ENCODE measurements around the gene CELSR3.

CELSR3 gene

DNA sequence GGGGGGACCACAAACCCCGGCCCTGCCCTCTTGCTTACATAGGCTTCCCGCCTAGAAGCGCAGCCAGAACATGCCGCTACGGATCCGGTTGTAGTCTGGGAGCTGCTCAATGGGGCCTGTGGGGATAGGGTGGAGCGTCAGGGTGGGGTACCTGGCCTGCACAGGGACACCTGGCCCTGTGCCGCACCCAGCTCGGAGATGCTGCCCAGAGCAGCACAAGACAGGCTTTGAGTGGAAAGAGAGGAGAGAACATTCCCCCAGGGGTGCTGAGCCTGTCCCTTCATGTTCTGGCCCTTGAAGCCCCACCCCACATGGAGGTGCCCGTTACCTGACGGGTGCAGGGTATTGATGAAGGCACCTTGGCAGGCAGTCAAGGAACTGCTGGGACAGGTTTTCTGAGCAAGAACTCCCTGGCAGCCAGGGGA, 63.6 kb downstream of the CELSR3 start:
- no peak overlapping the region for H3K4me3 ChIP-seq (ENCODE audit: extremely low read depth, insufficient read depth, low read length, poor library complexity, severe bottlenecking)
- 92 to 94% methylated on average over 8 to 11 of the region's 11 CpGs for WGBS, 2 experiments (ENCODE audit: insufficient coverage in 2 of 2)
- no peaks in the 10 kb centered on the region for H3K9me3 ChIP-seq (ENCODE audit: control insufficient read depth, low read length)
- H3K27ac ChIP-seq (ENCODE audit: low read depth, low read length, severe bottlenecking): peak overlapping the region; percentile 98
- H3K36me3 ChIP-seq (ENCODE audit: control insufficient read depth, insufficient read depth, low read length): peaks cover 67% of the 10 kb centered on the region
- peaks cover 52% of the 10 kb centered on the region for H3K4me1 ChIP-seq (ENCODE audit: control insufficient read depth, insufficient read depth, low read length, poor library complexity, severe bottlenecking)

DNA sequence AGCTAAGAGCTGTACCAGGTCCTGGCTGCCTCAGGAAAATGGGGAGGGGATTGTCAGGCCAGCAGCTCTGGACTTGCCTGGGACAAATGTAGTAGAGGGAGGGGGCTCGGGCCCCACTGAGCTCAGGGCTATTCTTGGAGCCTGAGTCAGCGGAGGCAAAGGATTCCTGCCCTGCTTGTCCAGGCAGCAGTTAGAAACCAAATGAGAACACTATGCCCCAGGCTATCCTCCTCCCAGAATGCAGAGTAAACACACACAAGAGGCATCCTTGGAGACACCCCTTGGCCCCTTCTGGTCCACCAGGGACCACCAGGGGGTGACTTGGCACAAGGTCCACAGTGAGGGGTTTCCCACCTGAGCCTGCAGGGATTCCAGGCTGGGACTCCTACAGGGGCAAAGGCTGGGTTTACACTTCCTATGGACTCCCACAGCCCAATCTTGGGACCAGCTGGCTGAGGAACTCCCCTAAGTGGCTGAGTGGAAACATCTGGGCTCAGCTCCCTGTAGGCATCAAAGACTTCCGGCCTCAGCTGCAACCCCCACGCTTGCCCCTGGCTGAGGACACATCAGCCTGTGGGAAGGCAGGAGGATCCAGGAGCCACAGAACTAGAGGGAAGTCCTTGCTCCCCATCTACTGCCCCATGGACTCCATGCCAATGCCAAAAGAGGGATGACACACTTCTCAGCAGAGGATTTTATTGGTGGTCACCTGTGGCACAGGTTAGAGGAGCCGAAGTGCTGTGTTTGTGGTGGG, 64.2 kb downstream of the CELSR3 start:
- Histone ChIP-seq H3K9me3 (ENCODE audit: control insufficient read depth, low read length) (no peaks in the 10 kb centered on the region), H3K4me3 (ENCODE audit: extremely low read depth, insufficient read depth, low read length, poor library complexity, severe bottlenecking) (no peak overlapping the region), H3K4me1 (ENCODE audit: control insufficient read depth, insufficient read depth, low read length, poor library complexity, severe bottlenecking) (peaks cover 52% of the 10 kb centered on the region), H3K36me3 (ENCODE audit: control insufficient read depth, insufficient read depth, low read length) (peaks cover 61% of the 10 kb centered on the region), H3K27ac (ENCODE audit: low read depth, low read length, severe bottlenecking) (peak overlapping the region; percentile 98)
- 70 to 89% methylated on average over 3 to 4 of the region's 5 CpGs for WGBS, 2 experiments (ENCODE audit: insufficient coverage in 2 of 2)

DNA sequence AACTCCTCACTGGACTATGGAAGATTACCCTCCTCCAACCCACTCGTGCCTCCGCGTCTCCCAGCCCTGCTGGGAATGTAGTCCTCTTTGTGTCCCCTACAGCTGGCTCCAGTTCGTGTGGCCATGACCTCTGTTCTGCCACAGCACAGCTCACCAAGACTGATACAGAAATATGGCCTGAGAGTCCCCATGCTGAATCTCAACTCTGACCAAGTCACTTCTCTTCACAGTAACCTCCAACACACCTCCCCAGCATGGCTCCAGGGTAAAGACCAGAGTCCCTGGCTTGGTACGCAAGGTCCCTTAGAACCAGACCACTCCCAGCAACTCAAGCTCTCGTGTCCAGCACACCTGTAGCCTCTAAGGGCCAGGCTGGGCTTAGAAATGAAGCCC, 65.3 kb downstream of the CELSR3 start:
- H3K4me1 ChIP-seq (ENCODE audit: control insufficient read depth, insufficient read depth, low read length, poor library complexity, severe bottlenecking): peaks cover 55% of the 10 kb centered on the region
- no peaks in the 10 kb centered on the region for H3K9me3 ChIP-seq (ENCODE audit: control insufficient read depth, low read length)
- H3K36me3 ChIP-seq (ENCODE audit: control insufficient read depth, insufficient read depth, low read length): peaks cover 53% of the 10 kb centered on the region
- 95 to 98% methylated on average over 6 of the region's 6 CpGs for whole genome bisulfite sequencing, 2 experiments (ENCODE audit: insufficient coverage in 2 of 2)
- H3K27ac ChIP-seq (ENCODE audit: low read depth, low read length, severe bottlenecking): peak overlapping the region; percentile 98
- H3K4me3 ChIP-seq (ENCODE audit: extremely low read depth, insufficient read depth, low read length, poor library complexity, severe bottlenecking): no peak overlapping the region

DNA sequence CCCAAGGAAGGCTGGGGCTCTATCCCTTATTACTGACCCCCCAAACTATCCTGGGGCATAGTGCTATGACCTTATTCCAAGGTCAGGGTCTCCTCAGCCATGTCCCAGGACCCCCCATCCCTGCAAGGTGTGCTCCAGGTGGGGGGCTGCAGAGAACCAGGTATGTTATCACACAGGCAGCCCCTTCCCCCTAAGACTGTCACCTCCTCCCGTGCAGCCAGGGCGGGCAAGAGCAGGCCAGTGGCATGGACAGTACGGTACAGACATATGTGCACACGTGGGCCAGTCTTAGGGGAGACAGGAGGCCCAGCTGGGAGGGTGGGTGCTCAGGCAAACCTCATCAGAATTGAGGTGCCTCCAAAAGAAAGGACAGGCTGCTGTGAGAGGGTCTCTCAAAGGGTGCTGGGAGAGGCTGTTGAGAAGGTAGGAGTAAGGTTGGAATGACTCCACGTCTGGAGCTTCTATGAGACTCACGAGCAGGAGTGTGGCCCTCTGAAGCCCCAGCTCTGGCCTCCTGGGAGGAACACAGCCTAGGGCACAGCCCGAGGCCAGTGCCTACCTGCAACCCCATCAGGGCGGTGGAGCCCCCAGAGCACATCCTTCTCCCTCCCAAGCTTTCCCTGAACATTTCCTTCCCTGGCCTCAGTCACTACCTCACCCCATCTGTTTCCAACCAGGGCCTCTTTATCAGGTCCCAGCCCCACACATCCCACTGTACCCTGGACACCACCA, 65.8 kb downstream of the CELSR3 start:
- no peak overlapping the region for H3K4me3 ChIP-seq (ENCODE audit: extremely low read depth, insufficient read depth, low read length, poor library complexity, severe bottlenecking)
- peaks cover 51% of the 10 kb centered on the region for H3K36me3 ChIP-seq (ENCODE audit: control insufficient read depth, insufficient read depth, low read length)
- WGBS, 2 experiments (ENCODE audit: insufficient coverage in 2 of 2): 91 to 92% methylated on average over 3 to 4 of the region's 8 CpGs
- H3K9me3 ChIP-seq (ENCODE audit: control insufficient read depth, low read length): no peaks in the 10 kb centered on the region
- H3K4me1 ChIP-seq (ENCODE audit: control insufficient read depth, insufficient read depth, low read length, poor library complexity, severe bottlenecking): peaks cover 55% of the 10 kb centered on the region
- peak overlapping the region; percentile 98 for H3K27ac ChIP-seq (ENCODE audit: low read depth, low read length, severe bottlenecking)

DNA sequence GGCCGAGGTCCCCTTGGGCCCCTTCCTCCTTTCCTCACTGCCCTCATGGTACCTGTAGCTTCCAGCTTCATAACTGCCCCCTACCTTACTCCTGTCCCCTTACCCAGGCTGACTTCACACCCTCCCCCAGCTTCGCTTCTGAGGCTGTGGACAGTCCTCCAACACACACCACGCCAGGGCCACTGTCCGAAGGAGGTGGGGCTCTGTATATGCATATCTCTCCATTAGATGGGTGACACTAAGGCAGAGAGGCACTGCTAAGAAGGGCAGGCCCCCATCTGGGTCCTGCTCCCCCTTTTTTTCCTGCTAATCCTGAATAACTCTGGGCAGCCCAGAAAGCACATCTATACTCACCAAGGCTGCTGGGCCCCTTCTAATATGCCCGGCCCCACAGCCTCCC, 66.5 kb downstream of the CELSR3 start:
- Histone ChIP-seq H3K9me3 (ENCODE audit: control insufficient read depth, low read length) (no peaks in the 10 kb centered on the region), H3K27ac (ENCODE audit: low read depth, low read length, severe bottlenecking) (peak overlapping the region; percentile 84), H3K4me3 (ENCODE audit: extremely low read depth, insufficient read depth, low read length, poor library complexity, severe bottlenecking) (no peak overlapping the region), H3K4me1 (ENCODE audit: control insufficient read depth, insufficient read depth, low read length, poor library complexity, severe bottlenecking) (peaks cover 55% of the 10 kb centered on the region), H3K36me3 (ENCODE audit: control insufficient read depth, insufficient read depth, low read length) (peaks cover 47% of the 10 kb centered on the region)
- 74 to 87% methylated on average over 3 of the region's 5 CpGs for WGBS, 2 experiments (ENCODE audit: insufficient coverage in 2 of 2)

DNA sequence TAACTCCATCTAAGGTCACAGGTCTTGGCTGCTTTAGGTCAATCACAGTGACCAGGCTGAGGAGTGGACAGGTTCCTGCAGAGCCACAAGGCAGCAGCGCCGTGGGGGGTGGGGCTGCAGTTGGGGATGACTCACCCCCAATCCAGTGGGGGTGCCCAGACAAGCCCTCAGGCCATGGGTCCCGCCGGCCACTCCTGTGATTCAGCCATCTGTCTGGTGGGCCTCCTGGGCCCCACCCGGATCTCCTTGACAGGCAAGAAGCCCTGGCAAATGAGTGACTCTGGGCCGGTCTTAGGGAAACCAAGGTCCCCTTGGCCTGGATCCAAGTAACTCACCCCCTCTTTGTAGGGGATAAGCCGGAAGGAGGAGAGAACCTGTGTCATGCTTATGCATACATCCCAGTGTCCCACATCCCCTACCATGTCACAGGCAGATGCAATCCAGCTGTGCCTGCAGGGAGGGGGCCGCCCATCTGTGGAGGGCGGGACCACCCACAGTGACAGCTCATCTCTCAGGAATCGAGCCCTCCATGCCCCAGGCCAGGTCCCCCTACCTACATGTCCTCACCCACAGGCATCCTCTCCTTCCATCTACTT, 67.1 kb downstream of the CELSR3 start:
- Histone ChIP-seq H3K36me3 (ENCODE audit: control insufficient read depth, insufficient read depth, low read length) (peaks cover 42% of the 10 kb centered on the region), H3K4me3 (ENCODE audit: extremely low read depth, insufficient read depth, low read length, poor library complexity, severe bottlenecking) (no peak overlapping the region), H3K9me3 (ENCODE audit: control insufficient read depth, low read length) (no peaks in the 10 kb centered on the region), H3K27ac (ENCODE audit: low read depth, low read length, severe bottlenecking) (peak overlapping the region; percentile 84), H3K4me1 (ENCODE audit: control insufficient read depth, insufficient read depth, low read length, poor library complexity, severe bottlenecking) (peaks cover 55% of the 10 kb centered on the region)
- WGBS, 2 experiments (ENCODE audit: insufficient coverage in 2 of 2): 15 to 26% methylated on average over 5 to 7 of the region's 10 CpGs

DNA sequence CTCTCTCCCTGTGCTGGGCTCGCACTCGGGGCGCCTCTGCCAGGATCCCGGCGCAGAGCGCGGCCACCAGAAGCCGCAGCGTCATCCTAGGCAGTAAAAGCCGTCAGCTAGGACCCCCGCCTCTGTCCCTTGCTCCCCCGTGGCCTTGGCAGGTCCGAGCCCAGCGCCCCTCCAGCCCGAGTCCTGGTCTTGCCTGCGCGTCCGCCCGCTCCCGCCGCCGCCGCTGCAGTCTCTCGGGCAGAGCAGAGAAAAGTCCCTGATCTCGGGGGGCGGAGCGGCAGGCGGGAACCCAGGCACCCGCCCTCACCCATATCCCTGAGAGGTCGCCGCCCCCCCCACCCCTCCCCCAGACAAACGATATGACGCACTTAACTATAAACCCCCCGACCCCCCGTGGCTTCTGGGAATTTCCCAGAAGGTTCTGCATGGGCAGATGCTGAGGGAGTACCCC, 67.6 kb downstream of the CELSR3 start, which contains the start of gene COL7A1:
TSS of gene COL7A1 (minus strand) at position 255 of the 451 bp plus-strand sequence. CDS start at position 85, 170 bp downstream.
- WGBS, 2 experiments (ENCODE audit: insufficient coverage in 2 of 2): 11 to 13% methylated on average over 17 to 27 of the region's 35 CpGs
- Histone ChIP-seq H3K36me3 (ENCODE audit: control insufficient read depth, insufficient read depth, low read length) (peaks cover 42% of the 10 kb centered on the region), H3K4me3 (ENCODE audit: extremely low read depth, insufficient read depth, low read length, poor library complexity, severe bottlenecking) (peak within 1 kb of the TSS; percentile 32), H3K9me3 (ENCODE audit: control insufficient read depth, low read length) (no peaks in the 10 kb centered on the region), H3K4me1 (ENCODE audit: control insufficient read depth, insufficient read depth, low read length, poor library complexity, severe bottlenecking) (peaks cover 55% of the 10 kb centered on the region), H3K27ac (ENCODE audit: low read depth, low read length, severe bottlenecking) (peak within 1 kb of the TSS; percentile 84)

DNA sequence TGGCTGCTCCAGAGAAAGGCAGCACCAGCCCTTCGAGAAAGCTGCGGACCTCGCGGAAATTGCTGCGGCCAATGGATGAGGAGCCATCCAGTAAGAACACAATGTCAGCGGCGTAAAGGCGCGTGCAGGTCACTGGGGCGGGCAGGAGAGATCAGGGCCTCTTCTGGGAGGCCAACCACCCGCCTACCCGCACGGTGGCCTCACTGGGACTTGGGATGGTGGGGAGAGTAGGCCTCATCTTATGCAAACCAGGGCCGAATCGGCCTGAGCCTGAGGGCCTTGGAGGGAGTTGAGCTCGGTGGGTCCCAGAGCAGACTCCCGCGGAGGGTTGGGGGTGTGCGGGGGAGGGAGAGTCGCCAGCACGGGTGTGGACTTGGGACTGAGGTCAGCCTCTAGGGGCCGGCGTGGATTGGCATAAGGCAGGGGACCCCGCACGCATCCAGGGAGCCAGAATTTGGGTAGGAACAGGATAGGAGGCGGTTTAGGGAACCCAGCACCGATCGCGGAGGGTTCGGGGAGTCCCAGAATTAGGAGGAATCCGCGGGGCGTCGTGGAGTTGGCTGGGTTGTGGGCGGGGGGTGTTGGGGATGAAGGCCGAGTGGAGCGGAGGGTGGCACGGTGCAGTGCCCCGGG, 68.2 kb downstream of the CELSR3 start:
- Histone ChIP-seq H3K9me3 (ENCODE audit: control insufficient read depth, low read length) (no peaks in the 10 kb centered on the region), H3K4me1 (ENCODE audit: control insufficient read depth, insufficient read depth, low read length, poor library complexity, severe bottlenecking) (peaks cover 49% of the 10 kb centered on the region), H3K36me3 (ENCODE audit: control insufficient read depth, insufficient read depth, low read length) (peaks cover 39% of the 10 kb centered on the region), H3K27ac (ENCODE audit: low read depth, low read length, severe bottlenecking) (peak overlapping the region; percentile 84), H3K4me3 (ENCODE audit: extremely low read depth, insufficient read depth, low read length, poor library complexity, severe bottlenecking) (peak overlapping the region; percentile 32)
- WGBS, 2 experiments (ENCODE audit: insufficient coverage in 2 of 2): 32 to 36% methylated on average over 30 to 38 of the region's 39 CpGs

DNA sequence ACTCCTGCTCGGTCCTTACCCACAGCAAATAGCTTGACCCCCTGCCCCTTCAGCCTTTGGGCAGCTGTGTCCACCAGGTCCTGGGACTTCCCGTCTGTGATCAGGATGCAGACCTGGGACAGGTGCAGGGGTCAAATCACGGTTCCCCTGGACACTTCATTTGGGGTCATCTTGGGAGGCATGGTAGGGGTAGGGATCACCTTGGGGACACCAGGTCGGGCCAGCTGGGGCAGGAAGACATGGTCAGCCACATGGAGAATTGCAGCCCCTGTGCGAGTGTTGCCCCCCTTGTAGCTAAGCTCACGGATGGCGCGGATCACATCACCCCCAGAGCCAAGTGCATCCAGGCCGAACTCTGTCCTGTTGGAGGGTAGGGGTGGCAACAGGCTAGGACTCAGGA, 69.3 kb downstream of the CELSR3 start:
- H3K36me3 ChIP-seq (ENCODE audit: control insufficient read depth, insufficient read depth, low read length): peaks cover 33% of the 10 kb centered on the region
- H3K27ac ChIP-seq (ENCODE audit: low read depth, low read length, severe bottlenecking): no peak overlapping the region
- 92 to 95% methylated on average over 8 of the region's 9 CpGs for WGBS, 2 experiments (ENCODE audit: insufficient coverage in 2 of 2)

DNA sequence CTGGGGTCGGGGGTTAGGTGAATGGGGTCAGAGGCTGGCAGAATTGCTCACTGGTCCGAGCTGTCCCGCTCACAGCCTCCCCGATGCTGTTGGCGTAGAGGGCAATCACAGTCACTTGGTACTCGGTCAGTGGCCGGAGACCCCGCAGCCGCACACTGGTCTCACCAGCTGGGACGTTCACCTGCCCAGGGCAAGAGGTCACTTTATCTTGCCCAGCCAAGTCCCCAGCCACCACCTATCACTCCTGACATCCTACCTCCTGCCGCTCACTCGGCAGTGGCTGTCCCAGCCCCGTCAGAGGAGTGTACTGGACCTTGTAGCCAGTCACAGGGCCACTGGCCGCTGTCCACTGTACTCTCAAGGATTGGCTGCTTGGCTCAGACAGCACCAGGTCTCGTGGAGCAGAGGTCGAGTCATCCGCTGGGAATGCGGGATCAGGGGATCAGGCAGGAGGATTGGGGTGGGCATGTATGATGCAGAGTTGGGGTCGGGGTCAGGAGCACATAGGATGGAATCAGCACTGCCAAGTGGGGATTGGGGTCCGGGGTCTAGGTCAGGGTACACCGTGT, 70.1 kb downstream of the CELSR3 start:
- Histone ChIP-seq H3K36me3 (ENCODE audit: control insufficient read depth, insufficient read depth, low read length) (peaks cover 32% of the 10 kb centered on the region), H3K4me3 (ENCODE audit: extremely low read depth, insufficient read depth, low read length, poor library complexity, severe bottlenecking) (no peak overlapping the region), H3K4me1 (ENCODE audit: control insufficient read depth, insufficient read depth, low read length, poor library complexity, severe bottlenecking) (peaks cover 32% of the 10 kb centered on the region), H3K27ac (ENCODE audit: low read depth, low read length, severe bottlenecking) (no peak overlapping the region), H3K9me3 (ENCODE audit: control insufficient read depth, low read length) (no peaks in the 10 kb centered on the region)
- 90 to 94% methylated on average over 20 to 21 of the region's 21 CpGs for WGBS, 2 experiments (ENCODE audit: insufficient coverage in 2 of 2)

More for the DNA sequence above, 69.3 kb downstream of the CELSR3 start:
- peaks cover 39% of the 10 kb centered on the region for H3K4me1 ChIP-seq (ENCODE audit: control insufficient read depth, insufficient read depth, low read length, poor library complexity, severe bottlenecking)
- no peaks in the 10 kb centered on the region for H3K9me3 ChIP-seq (ENCODE audit: control insufficient read depth, low read length)
- H3K4me3 ChIP-seq (ENCODE audit: extremely low read depth, insufficient read depth, low read length, poor library complexity, severe bottlenecking): no peak overlapping the region
